NB4 (cell line): Measurements from ENCODE around the gene LRCH1.

ENCODE experiments used
- DNase-seq: peaks from one replicate; pipeline ENCODE4 v3.0.0; 2010; ENCODE audit warnings: low read depth
- H3K4me3 ChIP-seq: one replicate; pipeline ENCODE4 v1.5.1; 2011; ENCODE audit warnings: mild to moderate bottlenecking, low read depth, low read length, moderate library complexity
- CTCF ChIP-seq: IDR thresholded peaks from one replicate; pipeline ENCODE4 v1.5.1; 2012; ENCODE audit warnings: low read depth, low read length
- MYC ChIP-seq: IDR thresholded peaks from 2 replicates; pipeline ENCODE4 v1.6.1; 2011; ENCODE audit warnings: low read depth, low read length
- POLR2A ChIP-seq: IDR thresholded peaks from 2 replicates; pipeline ENCODE4 v1.6.1; 2011; ENCODE audit warnings: mild to moderate bottlenecking; ENCODE audit not compliant: insufficient read length; ENCODE audit errors: extremely low read depth
- TF ChIP-seq, protein P1 (sequence below): IDR thresholded peaks from 2 replicates; pipeline ENCODE4 v1.6.1; 2011; ENCODE audit warnings: low read depth, low read length

Gene LRCH1

GRCh38 chr13:46615888-46616531, 63.0 kb downstream of the LRCH1 start:
- H3K4me3 ChIP-seq = no peak overlapping the region
- no peak for TF ChIP-seq MYC
- no peak for TF ChIP-seq POLR2A
- TF ChIP-seq, protein P1, sequence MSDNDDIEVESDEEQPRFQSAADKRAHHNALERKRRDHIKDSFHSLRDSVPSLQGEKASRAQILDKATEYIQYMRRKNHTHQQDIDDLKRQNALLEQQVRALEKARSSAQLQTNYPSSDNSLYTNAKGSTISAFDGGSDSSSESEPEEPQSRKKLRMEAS = no peak
- TF ChIP-seq CTCF = no peak
- no peak for DNase-seq

- no peak for DNase-seq
- no peak overlapping the region for H3K4me3 ChIP-seq
- TF ChIP-seq, protein P1 = no peak
- TF ChIP-seq CTCF (no peak), MYC (no peak)
Observed at GRCh38 chr13:46617229-46617721, 64.3 kb downstream of the LRCH1 start.

DNA sequence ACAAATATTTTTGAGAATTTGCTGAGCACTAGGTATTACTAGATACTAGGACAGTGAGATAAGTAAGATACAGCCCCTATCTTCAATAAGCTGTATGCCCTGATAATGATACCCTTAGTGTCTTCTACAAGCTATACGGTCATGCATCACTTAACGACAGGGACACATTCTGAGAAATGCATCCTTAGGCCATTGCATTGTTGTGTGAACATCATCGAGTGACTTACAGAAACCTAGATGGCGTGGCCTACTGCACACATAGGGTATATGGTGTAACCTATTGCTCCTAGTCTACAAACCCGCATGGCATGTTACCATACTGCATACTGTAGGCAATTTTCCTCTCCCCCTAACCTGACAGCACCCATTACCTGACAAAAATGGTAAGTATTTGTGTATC, 64.9 kb downstream of the LRCH1 start:
- TF ChIP-seq MYC = no peak
- TF ChIP-seq, protein P1 = no peak
- no peak for TF ChIP-seq CTCF
- TF ChIP-seq POLR2A = no peak
- H3K4me3 ChIP-seq = no peak overlapping the region
- no peak for DNase-seq

GRCh38 chr13:46618694-46619254, 65.8 kb downstream of the LRCH1 start:
- no peak for DNase-seq
- TF ChIP-seq MYC (no peak), CTCF (no peak), POLR2A (no peak)
- TF ChIP-seq, protein P1 = no peak
- H3K4me3 ChIP-seq = no peak overlapping the region

DNA sequence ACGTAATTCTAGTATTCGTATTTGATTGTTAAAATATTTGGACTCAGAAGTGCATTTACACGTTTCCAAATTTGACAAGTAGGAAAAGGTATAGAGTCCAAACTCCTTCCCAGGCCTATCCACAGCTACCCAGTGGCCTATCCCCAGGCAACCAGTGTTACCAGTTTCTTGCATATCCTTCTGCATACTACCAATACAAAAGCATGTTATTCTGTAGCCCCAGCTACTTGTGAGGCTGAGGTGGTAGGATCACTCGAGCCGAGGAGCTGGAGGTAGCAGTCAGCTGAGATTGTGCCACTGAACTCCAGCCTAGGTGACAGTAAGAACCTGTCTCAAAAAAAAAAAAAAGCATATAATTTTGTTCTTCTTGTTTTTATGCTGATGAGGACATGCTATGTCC, 67.1 kb downstream of the LRCH1 start:
- DNase-seq = no peak
- H3K4me3 ChIP-seq = no peak overlapping the region
- TF ChIP-seq POLR2A (no peak), MYC (no peak), CTCF (no peak)
- TF ChIP-seq, protein P1 = no peak
